Measurements from ENCODE around the gene GHR.

GHR gene

DNA sequence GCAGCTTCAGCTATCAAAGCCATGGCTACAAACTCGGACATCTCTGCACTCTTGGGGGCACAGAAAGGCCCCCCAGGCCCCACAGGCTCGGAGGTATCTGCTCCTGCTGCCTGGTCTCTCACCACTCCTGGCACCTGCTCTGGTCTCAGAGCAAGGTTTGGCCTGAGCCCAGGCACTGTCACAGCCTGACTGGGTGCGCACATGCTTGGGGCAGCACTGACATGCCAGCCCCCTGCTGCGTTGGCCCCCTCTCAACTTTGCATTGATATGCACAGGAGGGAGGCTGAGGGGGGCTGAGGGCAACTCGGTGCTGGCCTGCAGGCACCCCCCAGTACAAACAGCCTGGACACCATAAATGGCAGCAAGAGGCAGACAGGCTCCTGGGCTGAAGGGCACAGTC is 27.1 kb upstream of the GHR start:
- H3K4me3 ChIP-seq (ENCODE audit: control insufficient read depth in 1 of 7, extremely low read depth in 1 of 7, insufficient read depth in 4 of 7, low read depth in 2 of 7, low read length in 6 of 7), result no peak overlapping the region
- DNase-seq, result no peak
- ChIA-PET CTCF (no interaction called here), POLR2A (no interaction called here)
- no peaks in the 10 kb centered on the region for H3K4me1 ChIP-seq (ENCODE audit: control extremely low read depth in 1 of 4, control insufficient read depth in 4 of 4, insufficient read depth in 4 of 4, low read length in 3 of 4)
- no peaks in the 10 kb centered on the region for H3K36me3 ChIP-seq (ENCODE audit: control insufficient read depth in 4 of 4, insufficient read depth in 4 of 4, low read length in 3 of 4)
- WGBS (ENCODE audit: insufficient coverage), result 96% methylated on average over 4 of the region's 5 CpGs
- peaks cover 0 to 7% (median 0%) of the 10 kb centered on the region in 5 experiments for H3K9me3 ChIP-seq (ENCODE audit: control extremely low read depth in 1 of 5, control insufficient read depth in 4 of 5, insufficient read depth in 2 of 5, low read depth in 1 of 5, low read length in 4 of 5)
- H3K27ac ChIP-seq (ENCODE audit: insufficient read depth in 1 of 2, low read depth in 1 of 2, low read length in 2 of 2, poor library complexity in 1 of 2, severe bottlenecking in 2 of 2), result no peak overlapping the region
- H3K27me3 ChIP-seq (replicated peaks in 2 of 5; ENCODE audit: control insufficient read depth in 4 of 5, insufficient read depth in 5 of 5, low read length in 4 of 5), result peaks cover 0 to 2% (median 0%) of the 10 kb centered on the region in 5 experiments

- no peaks in the 10 kb centered on the region for H3K4me1 ChIP-seq (ENCODE audit: control extremely low read depth in 1 of 4, control insufficient read depth in 4 of 4, insufficient read depth in 4 of 4, low read length in 3 of 4)
- no peak for DNase-seq
- no peak overlapping the region for H3K4me3 ChIP-seq (ENCODE audit: control insufficient read depth in 1 of 7, extremely low read depth in 1 of 7, insufficient read depth in 4 of 7, low read depth in 2 of 7, low read length in 6 of 7)
- H3K36me3 ChIP-seq (ENCODE audit: control insufficient read depth in 4 of 4, insufficient read depth in 4 of 4, low read length in 3 of 4), result no peaks in the 10 kb centered on the region
- ChIA-PET CTCF (interaction anchor here (1.0 kb wide), 1 partner anchor 8 kb away, joined by 3 read pairs; no protein-coding TSS in a partner anchor), POLR2A (no interaction called here)
- peaks cover 0 to 7% (median 0%) of the 10 kb centered on the region in 5 experiments for H3K9me3 ChIP-seq (ENCODE audit: control extremely low read depth in 1 of 5, control insufficient read depth in 4 of 5, insufficient read depth in 2 of 5, low read depth in 1 of 5, low read length in 4 of 5)
- H3K27me3 ChIP-seq (replicated peaks in 2 of 5; ENCODE audit: control insufficient read depth in 4 of 5, insufficient read depth in 5 of 5, low read length in 4 of 5), result peaks cover 0 to 2% (median 0%) of the 10 kb centered on the region in 5 experiments
- no peak overlapping the region for H3K27ac ChIP-seq (ENCODE audit: insufficient read depth in 1 of 2, low read depth in 1 of 2, low read length in 2 of 2, poor library complexity in 1 of 2, severe bottlenecking in 2 of 2)
- 97% methylated on average over 8 of the region's 8 CpGs for WGBS (ENCODE audit: insufficient coverage)
Observed at GRCh38 chr5:42397267-42397666, 26.0 kb upstream of the GHR start.

DNA sequence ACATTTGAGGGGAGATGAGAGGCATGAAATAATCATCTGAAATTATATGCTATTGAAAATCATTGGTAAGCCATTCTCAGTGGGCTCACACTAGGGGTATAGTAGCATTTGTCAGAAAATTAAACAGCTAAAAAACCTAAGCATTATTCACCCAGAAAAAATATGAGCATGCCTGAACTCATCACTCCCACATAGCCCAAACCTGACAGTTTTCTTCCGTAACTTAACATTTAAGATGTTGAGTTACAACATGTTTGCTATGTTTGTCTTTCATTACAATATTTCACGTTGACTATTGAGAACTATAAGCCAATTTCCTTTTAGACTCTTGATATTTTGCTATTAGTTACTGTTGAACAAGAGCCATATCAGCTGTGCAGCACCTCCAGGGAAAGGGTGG is 23.5 kb upstream of the GHR start:
- H3K36me3 ChIP-seq (ENCODE audit: control insufficient read depth in 4 of 4, insufficient read depth in 4 of 4, low read length in 3 of 4), result no peaks in the 10 kb centered on the region
- H3K4me3 ChIP-seq (ENCODE audit: control insufficient read depth in 1 of 7, extremely low read depth in 1 of 7, insufficient read depth in 4 of 7, low read depth in 2 of 7, low read length in 6 of 7), result no peak overlapping the region
- ChIA-PET CTCF (interaction anchor here (1.8 kb wide), 1 partner anchor 10 kb away, joined by 4 read pairs; no protein-coding TSS in a partner anchor), POLR2A (no interaction called here)
- WGBS (ENCODE audit: insufficient coverage), result no CpG with 5 or more reads among the region's 2 CpGs
- H3K9me3 ChIP-seq (ENCODE audit: control extremely low read depth in 1 of 5, control insufficient read depth in 4 of 5, insufficient read depth in 2 of 5, low read depth in 1 of 5, low read length in 4 of 5), result no peaks in the 10 kb centered on the region
- peaks cover 0 to 2% (median 0%) of the 10 kb centered on the region in 5 experiments for H3K27me3 ChIP-seq (replicated peaks in 2 of 5; ENCODE audit: control insufficient read depth in 4 of 5, insufficient read depth in 5 of 5, low read length in 4 of 5)
- H3K27ac ChIP-seq (ENCODE audit: insufficient read depth in 1 of 2, low read depth in 1 of 2, low read length in 2 of 2, poor library complexity in 1 of 2, severe bottlenecking in 2 of 2), result no peak overlapping the region
- no peak for DNase-seq
- H3K4me1 ChIP-seq (ENCODE audit: control extremely low read depth in 1 of 4, control insufficient read depth in 4 of 4, insufficient read depth in 4 of 4, low read length in 3 of 4), result no peaks in the 10 kb centered on the region

DNA sequence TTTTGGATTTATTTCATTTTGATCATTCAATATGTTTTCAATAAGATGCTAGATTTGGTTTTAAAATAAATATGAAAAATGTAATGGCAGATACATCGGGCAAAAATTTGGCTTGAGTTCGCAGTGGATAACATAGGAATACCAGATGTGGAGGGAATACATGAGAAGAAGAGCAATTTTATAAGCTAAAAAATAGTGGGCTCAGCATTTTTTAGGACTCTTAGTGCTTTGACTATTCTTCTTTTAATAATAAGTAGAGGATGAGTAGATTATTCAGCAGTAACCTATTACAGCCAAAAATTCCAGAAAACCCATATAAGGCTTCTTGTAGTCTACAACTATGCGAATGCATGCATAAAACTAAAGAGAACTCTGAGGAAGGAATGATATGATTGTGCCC is 22.8 kb upstream of the GHR start:
- ChIA-PET POLR2A (no interaction called here), CTCF (interaction anchor here (1.8 kb wide), 1 partner anchor 11 kb away, joined by 4 read pairs; no protein-coding TSS in a partner anchor)
- Histone ChIP-seq H3K27me3 (replicated peaks in 2 of 5; ENCODE audit: control insufficient read depth in 4 of 5, insufficient read depth in 5 of 5, low read length in 4 of 5) (peaks cover 0 to 2% (median 0%) of the 10 kb centered on the region in 5 experiments), H3K27ac (ENCODE audit: insufficient read depth in 1 of 2, low read depth in 1 of 2, low read length in 2 of 2, poor library complexity in 1 of 2, severe bottlenecking in 2 of 2) (no peak overlapping the region), H3K9me3 (ENCODE audit: control extremely low read depth in 1 of 5, control insufficient read depth in 4 of 5, insufficient read depth in 2 of 5, low read depth in 1 of 5, low read length in 4 of 5) (no peaks in the 10 kb centered on the region), H3K4me1 (ENCODE audit: control extremely low read depth in 1 of 4, control insufficient read depth in 4 of 4, insufficient read depth in 4 of 4, low read length in 3 of 4) (no peaks in the 10 kb centered on the region), H3K36me3 (ENCODE audit: control insufficient read depth in 4 of 4, insufficient read depth in 4 of 4, low read length in 3 of 4) (no peaks in the 10 kb centered on the region), H3K4me3 (ENCODE audit: control insufficient read depth in 1 of 7, extremely low read depth in 1 of 7, insufficient read depth in 4 of 7, low read depth in 2 of 7, low read length in 6 of 7) (no peak overlapping the region)
- 95% methylated on average over 2 of the region's 3 CpGs for WGBS (ENCODE audit: insufficient coverage)
- DNase-seq, result no peak

- Histone ChIP-seq H3K27ac (ENCODE audit: insufficient read depth in 1 of 2, low read depth in 1 of 2, low read length in 2 of 2, poor library complexity in 1 of 2, severe bottlenecking in 2 of 2) (no peak overlapping the region), H3K4me3 (ENCODE audit: control insufficient read depth in 1 of 7, extremely low read depth in 1 of 7, insufficient read depth in 4 of 7, low read depth in 2 of 7, low read length in 6 of 7) (no peak overlapping the region), H3K4me1 (ENCODE audit: control extremely low read depth in 1 of 4, control insufficient read depth in 4 of 4, insufficient read depth in 4 of 4, low read length in 3 of 4) (no peaks in the 10 kb centered on the region), H3K27me3 (replicated peaks in 2 of 5; ENCODE audit: control insufficient read depth in 4 of 5, insufficient read depth in 5 of 5, low read length in 4 of 5) (peaks cover 0 to 2% (median 0%) of the 10 kb centered on the region in 5 experiments), H3K36me3 (ENCODE audit: control insufficient read depth in 4 of 4, insufficient read depth in 4 of 4, low read length in 3 of 4) (no peaks in the 10 kb centered on the region), H3K9me3 (ENCODE audit: control extremely low read depth in 1 of 5, control insufficient read depth in 4 of 5, insufficient read depth in 2 of 5, low read depth in 1 of 5, low read length in 4 of 5) (no peaks in the 10 kb centered on the region)
- ChIA-PET CTCF (interaction anchor here (0.6 kb wide), 1 partner anchor 17 kb away, joined by 5 read pairs; no protein-coding TSS in a partner anchor), POLR2A (no interaction called here)
- no peak for DNase-seq
- 67% methylated on average over 2 of the region's 2 CpGs for WGBS (ENCODE audit: insufficient coverage)
Observed at GRCh38 chr5:42403236-42403635, 20.0 kb upstream of the GHR start.

GRCh38 chr5:42404366-42404765 is 18.9 kb upstream of the GHR start:
- Histone ChIP-seq H3K4me1 (ENCODE audit: control extremely low read depth in 1 of 4, control insufficient read depth in 4 of 4, insufficient read depth in 4 of 4, low read length in 3 of 4) (no peaks in the 10 kb centered on the region), H3K27me3 (replicated peaks in 2 of 5; ENCODE audit: control insufficient read depth in 4 of 5, insufficient read depth in 5 of 5, low read length in 4 of 5) (peaks cover 0 to 2% (median 0%) of the 10 kb centered on the region in 5 experiments), H3K4me3 (ENCODE audit: control insufficient read depth in 1 of 7, extremely low read depth in 1 of 7, insufficient read depth in 4 of 7, low read depth in 2 of 7, low read length in 6 of 7) (no peak overlapping the region), H3K9me3 (ENCODE audit: control extremely low read depth in 1 of 5, control insufficient read depth in 4 of 5, insufficient read depth in 2 of 5, low read depth in 1 of 5, low read length in 4 of 5) (no peaks in the 10 kb centered on the region), H3K36me3 (ENCODE audit: control insufficient read depth in 4 of 4, insufficient read depth in 4 of 4, low read length in 3 of 4) (no peaks in the 10 kb centered on the region), H3K27ac (ENCODE audit: insufficient read depth in 1 of 2, low read depth in 1 of 2, low read length in 2 of 2, poor library complexity in 1 of 2, severe bottlenecking in 2 of 2) (no peak overlapping the region)
- no CpG with 5 or more reads among the region's 2 CpGs for WGBS (ENCODE audit: insufficient coverage)
- POLR2A ChIA-PET, result no interaction called here
- CTCF ChIA-PET, result no interaction called here
- DNase-seq, result no peak

DNA sequence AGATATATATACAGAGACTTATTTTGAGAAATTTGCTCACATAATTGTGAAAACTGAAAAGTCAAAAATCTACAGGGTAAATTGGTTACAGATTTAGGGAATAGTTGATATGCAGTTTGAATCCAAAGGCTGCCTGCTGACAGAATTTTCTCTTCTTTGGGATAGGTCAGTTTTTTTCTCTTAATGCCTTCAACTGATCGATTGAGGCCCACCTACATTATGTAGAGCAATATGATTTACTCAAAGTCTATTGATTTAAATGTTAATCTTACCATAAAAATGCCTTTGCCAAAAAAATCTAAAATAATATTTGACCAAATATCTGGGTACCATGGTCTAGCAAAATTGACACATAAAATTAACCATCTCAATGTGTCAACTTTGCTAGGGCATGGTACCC is 3.9 kb upstream of the GHR start:
- no peak overlapping the region for H3K4me3 ChIP-seq (ENCODE audit: control insufficient read depth in 1 of 7, extremely low read depth in 1 of 7, insufficient read depth in 4 of 7, low read depth in 2 of 7, low read length in 6 of 7)
- no peaks in the 10 kb centered on the region for H3K36me3 ChIP-seq (ENCODE audit: control insufficient read depth in 4 of 4, insufficient read depth in 4 of 4, low read length in 3 of 4)
- H3K27me3 ChIP-seq (replicated peaks in 2 of 5; ENCODE audit: control insufficient read depth in 4 of 5, insufficient read depth in 5 of 5, low read length in 4 of 5), result peaks cover 0 to 16% (median 2%) of the 10 kb centered on the region in 5 experiments
- peaks cover 0 to 3% (median 0%) of the 10 kb centered on the region in 5 experiments for H3K9me3 ChIP-seq (ENCODE audit: control extremely low read depth in 1 of 5, control insufficient read depth in 4 of 5, insufficient read depth in 2 of 5, low read depth in 1 of 5, low read length in 4 of 5)
- CTCF ChIA-PET, result no interaction called here
- POLR2A ChIA-PET, result no interaction called here
- DNase-seq, result no peak
- no CpG with 5 or more reads among the region's 1 CpG for WGBS (ENCODE audit: insufficient coverage)
- H3K27ac ChIP-seq (ENCODE audit: insufficient read depth in 1 of 2, low read depth in 1 of 2, low read length in 2 of 2, poor library complexity in 1 of 2, severe bottlenecking in 2 of 2), result no peak overlapping the region
- H3K4me1 ChIP-seq (ENCODE audit: control extremely low read depth in 1 of 4, control insufficient read depth in 4 of 4, insufficient read depth in 4 of 4, low read length in 3 of 4), result peaks cover 0 to 12% (median 5%) of the 10 kb centered on the region in 4 experiments
